GM18520 (cell line): ENCODE measurements around the gene CNTFR.

ENCODE experiments used
- ATAC-seq: cut with Tn5 transposase; IDR thresholded peaks from one replicate; pipeline ENCODE4 v1.9.1; 2021; ENCODE audit not compliant: unreplicated experiment

The CNTFR gene

GRCh38 chr9:34508951-34509350 is 80.6 kb downstream of the CNTFR start:
- ATAC-seq = no peak

GRCh38 chr9:34508463-34508862 is 81.1 kb downstream of the CNTFR start:
- ATAC-seq = no peak

- no peak for ATAC-seq
Measured at GRCh38 chr9:34507966-34508365, 81.6 kb downstream of the CNTFR start.

- ATAC-seq = no peak
Measured at GRCh38 chr9:34507556-34507955, 82.0 kb downstream of the CNTFR start.

GRCh38 chr9:34506623-34507022 is 82.9 kb downstream of the CNTFR start:
- no peak for ATAC-seq

DNA sequence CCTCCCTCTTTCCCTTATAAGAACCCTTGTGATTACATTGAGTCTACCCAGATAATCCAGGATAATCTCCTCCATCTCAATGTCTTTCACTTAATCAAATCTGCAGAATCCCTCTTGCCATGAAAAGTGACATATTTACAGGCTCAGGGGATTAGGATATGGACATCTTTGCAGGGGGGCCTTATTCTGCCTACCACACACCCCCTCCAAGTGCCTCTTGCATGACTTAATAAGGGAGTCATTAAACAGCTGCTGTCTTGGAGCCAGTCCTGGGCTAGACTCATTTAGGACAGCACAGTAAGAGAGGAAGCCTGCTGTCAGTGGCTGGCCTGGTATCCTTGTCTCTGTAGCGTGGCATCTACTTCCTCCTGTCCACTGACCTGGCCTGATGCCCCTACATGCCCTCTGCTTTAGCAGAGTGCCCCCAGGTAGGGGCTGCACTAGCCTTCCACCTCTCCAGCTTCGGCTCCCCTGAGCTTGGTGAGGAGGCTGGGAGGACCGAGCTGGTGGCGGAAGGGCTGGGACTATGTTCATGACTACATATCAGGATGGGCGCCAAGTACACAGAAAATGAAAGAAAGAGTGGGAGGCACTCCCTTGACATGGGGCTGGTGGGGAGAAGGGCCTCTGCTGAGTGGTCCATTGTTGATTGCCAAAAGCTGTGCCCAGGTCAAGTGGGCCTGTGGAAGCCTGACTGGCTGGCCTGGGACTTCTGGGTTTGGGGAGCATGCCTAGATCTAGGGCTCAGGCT is 84.0 kb downstream of the CNTFR start:
- ATAC-seq = no peak

DNA sequence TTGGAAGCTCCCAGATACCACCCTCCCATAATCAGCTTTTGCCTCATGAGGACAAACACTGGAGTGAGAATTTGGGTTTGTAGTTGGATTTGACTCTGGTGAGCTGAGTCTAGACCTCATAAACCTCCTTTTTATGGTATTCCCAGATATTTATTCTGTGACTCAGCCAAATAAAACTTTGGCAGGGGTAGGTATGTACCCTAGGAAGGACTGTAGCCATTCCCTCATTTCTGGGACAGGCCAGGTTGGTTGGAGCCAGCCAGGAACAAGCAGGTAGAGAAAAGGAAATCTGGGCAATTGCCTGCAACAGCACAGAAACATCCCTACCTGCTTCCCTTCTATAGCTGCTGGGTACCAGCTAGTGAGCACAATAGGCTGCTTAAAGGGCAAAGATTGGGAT is 86.1 kb downstream of the CNTFR start:
- no peak for ATAC-seq

GRCh38 chr9:34502891-34503290 is 86.6 kb downstream of the CNTFR start:
- no peak for ATAC-seq

DNA sequence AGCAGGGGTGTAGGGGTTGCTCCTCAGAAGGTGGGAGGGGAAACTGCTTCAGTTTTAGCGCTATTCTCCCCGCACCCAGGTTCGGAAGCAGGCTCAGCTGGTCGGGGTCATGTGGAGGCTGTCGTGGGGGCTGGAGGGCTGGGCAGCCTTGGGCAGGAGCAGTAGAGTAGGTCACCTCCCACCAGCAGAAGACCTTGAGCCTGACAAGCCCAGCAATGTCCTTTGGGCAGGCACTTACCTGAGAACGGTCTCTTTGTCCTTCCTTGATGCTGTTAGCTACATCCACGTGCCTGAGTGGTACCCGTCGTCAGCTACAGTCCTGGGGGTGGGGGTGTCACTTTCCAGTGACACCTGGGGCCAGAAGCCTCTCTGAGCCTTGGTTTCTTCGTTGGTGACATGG is 87.1 kb downstream of the CNTFR start:
- no peak for ATAC-seq

GRCh38 chr9:34501889-34502425 is 87.6 kb downstream of the CNTFR start:
- ATAC-seq = no peak
